HG03575 (cell line): ENCODE results near the gene INO80E.
"Not testable (repeated sequence)": the region's sequence is repeated elsewhere in the genome, so short reads cannot be mapped to it uniquely, and the experiment has no call there.

Source experiments
- ATAC-seq: cut with Tn5 transposase; IDR thresholded peaks from one replicate; pipeline ENCODE4 v1.9.1; 2021; ENCODE audit not compliant: unreplicated experiment, insufficient number of reproducible peaks, low FRiP score; ENCODE audit errors: extremely low read depth

INO80E gene, protein sequence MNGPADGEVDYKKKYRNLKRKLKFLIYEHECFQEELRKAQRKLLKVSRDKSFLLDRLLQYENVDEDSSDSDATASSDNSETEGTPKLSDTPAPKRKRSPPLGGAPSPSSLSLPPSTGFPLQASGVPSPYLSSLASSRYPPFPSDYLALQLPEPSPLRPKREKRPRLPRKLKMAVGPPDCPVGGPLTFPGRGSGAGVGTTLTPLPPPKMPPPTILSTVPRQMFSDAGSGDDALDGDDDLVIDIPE

DNA sequence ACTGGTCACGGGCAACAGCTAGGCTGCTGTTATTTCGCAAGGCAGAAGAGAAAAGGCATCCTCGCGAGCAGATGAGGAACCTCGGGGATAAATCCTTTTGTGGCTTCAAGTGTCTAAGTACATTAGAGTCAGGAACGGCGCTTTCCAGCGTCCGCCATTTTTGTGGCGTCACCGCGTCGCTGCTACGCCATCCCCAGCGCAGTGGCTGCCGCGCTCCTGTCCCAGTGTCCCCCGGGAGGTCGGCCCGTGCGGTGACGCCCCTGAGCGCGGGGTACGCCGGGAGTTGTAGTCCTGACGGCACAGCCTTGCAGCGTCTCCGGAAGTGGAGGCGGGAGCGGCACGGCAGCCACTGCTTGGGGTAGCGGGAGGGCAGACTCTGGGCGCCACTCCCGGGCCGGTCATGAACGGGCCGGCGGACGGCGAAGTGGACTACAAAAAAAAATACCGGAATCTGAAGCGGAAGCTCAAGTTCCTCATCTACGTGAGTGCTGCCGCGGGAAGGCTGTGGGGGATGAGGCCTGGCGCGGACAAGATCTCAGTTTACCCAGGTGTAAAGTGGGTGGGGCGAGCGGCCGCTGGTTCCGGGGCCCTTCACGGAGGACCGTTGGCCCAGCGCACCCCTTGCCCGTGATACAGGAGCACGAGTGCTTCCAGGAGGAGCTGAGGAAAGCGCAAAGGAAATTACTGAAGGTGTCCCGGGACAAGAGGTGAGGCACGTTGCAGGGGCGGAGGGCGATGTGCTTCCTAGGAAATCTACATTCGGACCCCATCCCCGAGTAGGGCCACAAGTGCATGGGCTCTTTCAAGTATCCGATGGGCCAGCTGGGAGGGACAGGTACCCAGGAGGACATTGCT is at the start of gene INO80E:
Gene INO80E (plus strand): TSS at position 331 of the 855 bp plus-strand sequence. CDS start 70 bp downstream, at position 401.
- ATAC-seq: peak; percentile 78

DNA sequence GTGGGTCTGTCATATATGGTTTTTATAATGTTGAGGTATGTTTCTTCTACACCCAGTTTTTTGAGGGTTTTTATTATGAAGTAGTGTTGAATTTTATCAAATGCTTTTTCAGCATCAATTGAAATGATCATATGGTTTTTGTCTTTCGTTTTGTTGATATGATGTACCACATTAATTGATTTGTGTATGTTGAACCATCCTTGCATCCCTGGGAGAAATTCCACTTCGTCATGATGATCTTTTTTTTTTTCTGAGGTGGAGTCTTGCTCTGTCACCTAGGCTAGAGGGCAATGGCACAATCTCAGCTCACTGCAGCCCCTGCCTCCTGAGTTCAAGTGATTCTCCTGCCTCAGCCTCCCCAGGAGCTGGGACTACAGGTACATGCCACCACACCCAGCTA is 48.1 kb upstream of the INO80E start:
- ATAC-seq: no peak

DNA sequence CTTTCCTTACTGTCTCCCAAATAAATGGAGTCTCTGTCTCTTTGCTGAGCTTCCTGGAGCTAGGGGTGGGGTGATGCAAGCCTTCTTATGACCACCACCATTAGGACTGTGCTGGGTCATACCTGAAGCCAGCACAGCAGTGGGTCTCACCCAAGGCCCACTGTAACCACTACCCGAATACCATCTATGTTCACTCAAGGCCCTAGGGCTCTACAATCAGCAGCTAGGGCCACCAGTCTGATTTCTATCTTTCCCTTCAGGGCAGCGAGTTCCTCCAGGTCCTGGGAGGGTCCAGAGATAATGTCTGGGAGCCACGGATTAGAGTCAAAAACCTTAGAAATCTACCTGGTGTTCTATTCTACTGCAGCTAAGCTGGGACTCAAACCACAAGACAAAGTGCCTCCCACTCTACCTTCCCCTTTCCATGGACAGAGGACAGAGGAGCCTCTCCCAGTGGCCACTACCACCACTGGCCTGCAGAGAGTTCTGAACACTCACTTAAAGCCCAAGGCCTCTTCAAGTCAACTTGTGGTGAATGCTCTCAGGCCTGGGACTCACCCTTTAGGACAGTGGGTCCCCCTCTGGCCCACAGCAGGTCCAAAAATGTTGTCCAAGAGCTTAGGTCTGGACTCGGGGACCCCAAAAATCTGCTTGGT is 45.1 kb upstream of the INO80E start:
- ATAC-seq: no peak

DNA sequence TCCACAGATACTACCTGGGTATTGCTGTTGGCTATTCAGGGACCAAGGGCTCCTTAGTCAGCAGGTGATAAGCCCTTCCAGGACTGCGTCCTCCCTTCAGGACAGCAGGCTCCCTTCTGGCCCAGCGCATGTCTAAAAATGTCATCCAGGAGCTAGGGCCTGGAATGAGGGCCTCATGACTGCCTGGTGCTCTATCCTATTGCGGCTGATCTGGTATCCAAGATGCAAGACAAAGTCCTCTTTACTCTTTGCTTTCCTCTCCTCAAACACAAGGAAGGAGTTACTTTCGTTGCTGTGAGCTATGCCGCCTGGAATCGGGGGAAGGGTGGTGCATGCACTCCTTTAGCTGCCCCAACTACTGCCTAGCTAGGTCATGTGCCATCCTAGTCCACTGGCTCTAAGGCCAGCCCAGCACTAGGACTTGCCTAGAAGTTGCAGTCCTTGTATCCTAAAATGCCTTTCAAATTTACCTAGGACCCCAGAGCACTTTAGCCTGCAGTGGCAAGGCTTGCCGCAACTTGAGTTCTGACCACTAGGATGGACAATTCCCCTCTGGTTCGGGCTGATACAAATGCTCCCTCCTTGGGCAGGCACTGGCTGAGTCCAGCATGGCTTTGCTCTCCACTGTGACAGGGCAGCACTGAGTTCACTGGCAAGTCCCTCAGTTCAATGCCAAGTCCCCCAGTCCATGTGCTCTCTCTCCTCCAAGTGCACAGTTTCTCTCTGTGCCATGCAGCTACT is 44.2 kb upstream of the INO80E start:
- ATAC-seq: no peak

DNA sequence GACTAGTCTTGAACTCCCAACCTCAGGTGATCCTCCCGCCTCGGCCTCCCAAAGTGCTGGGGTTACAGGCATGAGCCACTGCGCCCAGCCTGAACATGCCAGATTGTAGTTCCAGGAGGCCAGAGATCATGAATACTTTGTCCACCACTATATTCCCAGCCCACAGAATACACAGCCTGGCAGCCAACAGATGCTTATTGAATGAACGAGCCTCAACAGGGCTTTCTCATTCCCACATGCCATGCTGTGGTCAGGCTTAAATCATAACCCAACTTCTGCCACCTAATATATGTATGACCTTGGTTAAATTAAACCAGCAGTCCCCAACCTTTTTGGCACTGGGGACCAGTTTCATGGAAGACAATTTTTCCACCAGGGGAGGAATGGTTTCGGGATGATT is 37.3 kb upstream of the INO80E start:
- ATAC-seq: no peak

GRCh38 chr16:29959293-29959692 is 36.7 kb upstream of the INO80E start:
- ATAC-seq: no peak

GRCh38 chr16:29959821-29960220 is 36.2 kb upstream of the INO80E start:
- ATAC-seq: not testable (repeated sequence)

DNA sequence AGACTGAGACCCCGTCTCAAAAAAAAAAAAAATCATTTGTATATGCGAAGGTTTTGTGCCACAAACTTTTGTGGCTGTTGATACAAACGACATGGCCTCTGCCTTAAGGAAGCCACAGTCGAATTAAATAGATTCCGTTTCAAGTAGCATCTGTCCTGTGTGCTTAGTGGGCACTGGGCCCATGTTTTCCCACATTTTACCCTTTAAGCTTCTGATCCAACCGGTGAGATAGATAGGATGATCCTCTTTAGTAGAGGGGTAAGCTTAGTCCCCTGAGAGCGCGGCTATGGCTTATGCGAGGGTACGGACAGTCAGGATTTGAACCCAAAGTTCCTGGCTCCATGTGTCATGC is 34.9 kb upstream of the INO80E start:
- no peak for ATAC-seq

- no peak for ATAC-seq
Observed at GRCh38 chr16:29961479-29962343, 34.3 kb upstream of the INO80E start, which contains the start of gene TMEM219. TSS of gene TMEM219 (plus strand) at chr16:29962079. CDS start at chr16:29963144, 1,065 bp downstream.

DNA sequence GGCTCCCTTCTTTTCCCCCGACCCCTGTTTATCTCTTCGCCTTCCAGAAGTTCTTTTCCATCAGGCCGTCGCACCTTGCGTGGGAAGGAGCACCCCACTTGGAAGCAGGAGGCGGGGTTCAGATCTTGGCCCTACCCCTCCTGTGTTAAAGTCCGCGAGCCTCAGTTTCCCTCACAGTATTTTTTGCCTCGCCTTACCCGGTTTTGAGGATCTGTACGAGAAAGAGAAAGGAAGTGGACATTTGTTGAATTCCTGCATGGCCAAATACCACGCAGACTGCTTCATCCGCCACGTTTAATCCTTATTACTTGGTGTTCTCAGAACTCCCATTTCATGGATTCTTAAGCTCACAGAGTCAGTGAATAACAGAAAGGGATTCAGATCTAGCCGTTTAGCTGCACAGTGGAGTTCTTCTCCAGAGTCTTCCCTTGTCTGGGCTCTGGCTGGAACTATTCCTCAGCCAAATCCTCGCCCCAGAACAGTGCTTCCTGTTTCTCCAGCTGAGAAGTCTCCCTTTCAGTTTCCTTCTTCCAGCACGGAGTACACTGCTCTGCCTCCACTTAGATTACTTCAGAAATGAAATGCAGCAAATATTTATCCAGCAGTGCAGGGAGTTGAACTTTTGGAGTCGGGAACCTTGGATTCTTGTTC is 33.6 kb upstream of the INO80E start:
- ATAC-seq: no peak

DNA sequence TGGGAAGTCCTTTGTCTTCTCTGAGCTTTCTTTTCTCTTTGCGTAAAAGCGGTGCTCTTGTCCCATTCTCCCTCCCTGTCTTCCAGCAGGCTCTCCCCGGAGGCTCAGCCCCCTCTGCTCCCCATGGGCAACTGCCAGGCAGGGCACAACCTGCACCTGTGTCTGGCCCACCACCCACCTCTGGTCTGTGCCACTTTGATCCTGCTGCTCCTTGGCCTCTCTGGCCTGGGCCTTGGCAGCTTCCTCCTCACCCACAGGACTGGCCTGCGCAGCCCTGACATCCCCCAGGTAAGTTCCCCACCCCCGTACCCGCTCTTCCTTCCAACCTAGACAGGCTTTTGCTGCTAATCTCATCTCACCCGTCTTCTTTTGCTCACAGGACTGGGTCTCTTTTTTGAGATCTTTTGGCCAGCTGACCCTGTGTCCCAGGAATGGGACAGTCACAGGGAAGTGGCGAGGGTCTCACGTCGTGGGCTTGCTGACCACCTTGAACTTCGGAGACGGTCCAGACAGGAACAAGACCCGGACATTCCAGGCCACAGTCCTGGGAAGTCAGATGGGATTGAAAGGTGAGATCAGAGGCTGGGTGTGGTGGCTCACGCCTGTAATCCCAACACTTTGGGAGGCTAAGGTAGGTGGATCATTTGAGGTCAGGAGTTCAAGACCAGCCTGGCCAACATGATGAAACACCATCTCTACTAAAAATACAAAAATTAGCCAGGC is 32.9 kb upstream of the INO80E start:
- ATAC-seq: no peak

GRCh38 chr16:29968205-29968604 is 27.8 kb upstream of the INO80E start:
- ATAC-seq: no peak

- no peak for ATAC-seq
Observed at GRCh38 chr16:29971304-29971703, 24.7 kb upstream of the INO80E start.

GRCh38 chr16:29972500-29972899 is 23.5 kb upstream of the INO80E start:
- no peak for ATAC-seq

DNA sequence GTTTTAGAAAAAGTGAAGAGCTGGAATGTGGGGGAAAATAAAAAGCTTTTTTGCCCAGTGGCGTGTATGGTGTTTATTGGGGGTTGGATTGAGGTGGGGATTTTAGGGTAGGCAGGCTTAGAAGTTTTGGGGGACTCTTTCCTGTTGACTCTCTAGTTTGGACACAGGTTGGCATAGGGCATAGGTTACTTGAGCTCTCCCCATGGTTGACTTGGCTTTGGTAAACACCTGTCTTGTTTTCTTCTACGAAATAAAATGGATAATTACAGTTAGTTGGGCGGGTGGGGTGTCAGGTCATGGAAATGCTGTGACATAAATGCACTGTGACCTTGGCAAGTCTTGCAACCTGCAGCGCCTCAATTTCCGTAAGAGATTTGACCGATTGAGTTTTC is 23.1 kb upstream of the INO80E start:
- ATAC-seq: no peak

DNA sequence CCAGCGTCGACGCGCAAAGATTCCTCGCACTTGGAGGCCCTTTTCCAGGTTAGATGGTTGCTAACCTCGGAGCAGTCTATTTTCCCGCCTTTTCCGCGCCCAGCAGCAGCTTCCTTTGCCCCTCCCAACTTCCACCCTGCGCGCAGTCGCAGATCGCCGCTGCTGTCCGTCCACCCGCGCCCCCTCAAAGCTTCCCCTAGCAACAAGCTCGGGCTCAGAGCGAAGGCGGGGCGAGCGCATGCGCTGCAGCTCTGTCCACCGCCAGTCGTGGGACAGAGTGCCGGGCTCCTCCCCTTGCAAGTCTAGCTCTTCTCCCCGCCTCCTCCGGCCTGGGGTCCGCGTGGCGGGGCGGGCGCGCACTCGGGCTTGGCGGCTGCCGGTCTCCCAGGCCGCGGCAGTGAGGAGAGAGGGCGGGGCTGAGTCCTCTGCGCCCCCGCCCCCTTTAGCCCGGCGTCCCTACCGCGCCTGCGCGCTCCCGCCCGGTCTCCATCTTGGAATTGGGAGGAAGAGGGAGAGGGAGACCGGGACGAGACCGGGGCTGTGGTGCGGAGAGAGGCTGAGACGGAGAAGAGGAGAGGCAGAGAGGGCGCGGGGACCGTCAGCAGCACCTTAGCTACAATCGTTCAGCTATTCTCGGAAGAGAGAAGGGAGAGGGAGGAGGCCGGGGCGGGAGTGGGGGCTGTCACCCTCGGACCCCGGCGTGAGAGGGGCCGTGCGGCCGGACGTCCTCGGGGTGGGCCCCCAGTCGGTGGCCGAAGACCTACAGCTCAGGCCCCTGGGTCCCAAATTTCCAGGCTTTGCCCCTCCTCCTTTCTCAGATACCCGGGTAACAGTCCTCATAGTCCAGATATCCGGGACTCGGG is 22.4 kb upstream of the INO80E start, which contains the start of gene TAOK2:
Gene TAOK2 (plus strand): TSS at position 485 of the 863 bp plus-strand sequence. CDS start 3,905 bp downstream, outside the sequence.
- ATAC-seq: peak; percentile 70
